AG09319 (cell line): ENCODE results near the gene TCIRG1.

Source experiments
- DNase-seq: peaks from one replicate; pipeline ENCODE4 v3.0.0-alpha.2; 2010; ENCODE audit warnings: low read depth; ENCODE audit errors: extremely low read depth
- CTCF ChIP-seq: IDR thresholded peaks from 2 replicates; pipeline ENCODE4 v1.5.1; 2011; ENCODE audit warnings: low read depth, mild to moderate bottlenecking, inconsistent platforms, low read length, moderate library complexity

Gene TCIRG1

GRCh38 chr11:68010090-68011041, 28.5 kb upstream of the TCIRG1 start, which contains the start of gene ALDH3B1:
TSS of gene ALDH3B1 (plus strand) at chr11:68010327. CDS start at chr11:68015298, 4,971 bp downstream.
- no peak; the same call in 1 of the 2 replicates for TF ChIP-seq CTCF
- DNase-seq, result peak; percentile 64

GRCh38 chr11:68011051-68011943, 27.5 kb upstream of the TCIRG1 start:
- DNase-seq, result no peak
- no peak for TF ChIP-seq CTCF

GRCh38 chr11:68012044-68012842, 26.6 kb upstream of the TCIRG1 start:
- no peak for TF ChIP-seq CTCF
- no peak for DNase-seq

- TF ChIP-seq CTCF, result no peak
- peak; percentile 88 for DNase-seq
Observed at GRCh38 chr11:68012843-68013610, 25.8 kb upstream of the TCIRG1 start.

- DNase-seq, result no peak
- TF ChIP-seq CTCF, result no peak
Observed at GRCh38 chr11:68013611-68014156, 25.1 kb upstream of the TCIRG1 start.

- no peak for TF ChIP-seq CTCF
- DNase-seq, result peak; percentile 72
Observed at GRCh38 chr11:68014157-68014946, 24.5 kb upstream of the TCIRG1 start.
